OCI-LY7 (cell line): ENCODE measurements around the gene SNCA. TPM values are rescaled to one million over a fixed set of nuclear protein-coding genes. Genes with fewer than 3 reads are reported as not detected.

Experiments
- BruUV-seq: library from RNA; stranded (reverse); fragments of 400-500 nt; replicated peaks from 2 replicates; lab custom pipeline; 2021; lab: Mats Ljungman, UMichigan
- CTCF ChIA-PET: fragments of 300-600 bp; sonication (Branson Sonifier 250); formaldehyde crosslinking; loops from one replicate; lab custom pipeline; 2022; ENCODE audit warnings: antibody characterized with exemption; ENCODE audit not compliant: unreplicated experiment; lab: Charles Lee
- POLR2A ChIA-PET: fragments of 300-600 bp; sonication (Branson Sonifier 250); formaldehyde crosslinking; loops from one replicate; lab custom pipeline; 2022; ENCODE audit warnings: antibody characterized with exemption; lab: Charles Lee
- DNase-seq: peaks from one replicate; pipeline ENCODE4 v3.0.0-alpha.2; 2015; ENCODE audit warnings: low spot score
- H2AFZ ChIP-seq: fragments of 200-600 bp; sonication (generic), shearing (Covaris generic); 2 replicates; pipeline ENCODE4 v1.6.1; 2014; ENCODE audit warnings: mild to moderate bottlenecking, antibody characterized with exemption, low read length, moderate library complexity
- H3K27ac ChIP-seq: fragments of 200-600 bp; sonication (generic); 2 replicates; pipeline ENCODE4 v1.5.1; 2014; ENCODE audit warnings: mixed run types, low read depth, mild to moderate bottlenecking, moderate library complexity, low read length, inconsistent platforms; ENCODE audit not compliant: poor library complexity, severe bottlenecking
- H3K36me3 ChIP-seq: fragments of 200-600 bp; sonication (generic); 2 replicates; pipeline ENCODE4 v1.6.1; 2014; ENCODE audit warnings: mild to moderate bottlenecking, antibody characterized with exemption, low read length, moderate library complexity, mixed read lengths; ENCODE audit not compliant: insufficient read depth
- H3K4me1 ChIP-seq: fragments of 200-600 bp; sonication (generic); 2 replicates; pipeline ENCODE4 v1.5.1; 2014; ENCODE audit warnings: mild to moderate bottlenecking, low read length; ENCODE audit not compliant: insufficient read depth, poor library complexity, severe bottlenecking
- H3K4me2 ChIP-seq: fragments of 200-600 bp; sonication (generic); 2 replicates; pipeline ENCODE4 v1.6.1; 2014; ENCODE audit warnings: mild to moderate bottlenecking, low read length
- H3K4me3 ChIP-seq: fragments of 200-600 bp; sonication (generic); 2 replicates; pipeline ENCODE4 v1.5.1; 2014; ENCODE audit warnings: mild to moderate bottlenecking, low read depth, low read length; ENCODE audit not compliant: poor library complexity, severe bottlenecking
- H3K79me2 ChIP-seq: fragments of 200-600 bp; sonication (generic); 2 replicates; pipeline ENCODE4 v1.6.1; 2016; ENCODE audit warnings: low read depth, mild to moderate bottlenecking, low read length, moderate library complexity, mixed read lengths; ENCODE audit not compliant: insufficient read depth
- H3K9me2 ChIP-seq: fragments of 200-600 bp; sonication (generic); 2 replicates; pipeline ENCODE4 v1.6.1; 2016; ENCODE audit warnings: mild to moderate bottlenecking, low read length, mixed read lengths; ENCODE audit not compliant: insufficient read depth
- H3K9me3 ChIP-seq: fragments of 200-600 bp; sonication (generic); 2 replicates; pipeline ENCODE4 v1.6.1; 2014; ENCODE audit warnings: mild to moderate bottlenecking, mixed run types, low read length, mixed read lengths
- H4K20me1 ChIP-seq: fragments of 200-600 bp; sonication (generic); 2 replicates; pipeline ENCODE4 v1.6.1; 2014; ENCODE audit warnings: mild to moderate bottlenecking, antibody characterized with exemption, low read length, moderate library complexity, mixed read lengths; ENCODE audit not compliant: insufficient read depth
- EZH2phosphoT487 ChIP-seq: fragments of 200-600 bp; sonication (generic); IDR thresholded peaks from 2 replicates; pipeline ENCODE4 v1.6.1; 2018; ENCODE audit warnings: low read depth, borderline replicate concordance, mild to moderate bottlenecking, mixed run types, antibody characterized with exemption, low read length, moderate library complexity, mixed read lengths
- intact Hi-C: fragments of 100-400 bp; cut with micrococcal nuclease; formaldehyde crosslinking; loops from one replicate; pipeline ENCODE4 v1.10.0; 2022; ENCODE audit not compliant: unreplicated experiment
- total RNA-seq, 2 experiments: library from RNA; depleted of rRNA in 1 of 2; stranded (reverse); fragments of >200 nt in 1 of 2; shearing (Covaris generic) in 1 of 2; gene quantifications; 2 replicates each; pipeline ENCODE4 v1.2.3, GENCODE V29; 2014 to 2022
- TF ChIP-seq, protein P1 (sequence below): fragments of 200-600 bp; sonication (generic); conservative IDR thresholded peaks from 2 replicates; pipeline ENCODE4 v1.5.1; 2014; ENCODE audit warnings: mild to moderate bottlenecking, antibody characterized with exemption, low read length, moderate library complexity, mixed read lengths

The SNCA gene
- total RNA-seq, 2 experiments from 2014 or later = not detected

DNA sequence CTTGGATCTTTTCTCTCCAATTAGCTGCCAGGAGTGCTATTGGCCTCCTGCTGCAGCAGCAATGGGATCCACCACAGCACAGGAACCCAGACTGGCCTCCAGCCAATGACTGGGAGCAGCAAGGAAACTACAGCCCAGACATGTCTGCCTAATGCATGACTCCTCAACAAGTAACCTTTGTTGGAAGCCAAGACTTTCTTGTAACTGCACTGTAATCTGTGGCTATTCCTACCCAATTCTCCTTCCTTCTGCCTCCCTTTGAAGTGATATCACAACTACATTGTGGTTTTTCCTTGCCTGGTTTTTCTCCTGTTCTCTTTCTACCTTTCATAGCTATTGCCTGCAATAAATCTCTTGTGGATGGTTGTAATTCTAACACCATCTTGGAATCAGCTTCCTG lies 39.8 kb downstream of the SNCA start:
- no peak overlapping the region for H3K4me2 ChIP-seq
- CTCF ChIA-PET = no interaction called here
- H3K36me3 ChIP-seq = no peaks in the 10 kb centered on the region
- no peaks in the 10 kb centered on the region for H3K4me1 ChIP-seq
- intact Hi-C loops = no loop called here
- DNase-seq = no peak
- H3K9me2 ChIP-seq = no peaks in the 10 kb centered on the region
- no peaks in the 10 kb centered on the region for H4K20me1 ChIP-seq
- no peaks in the 10 kb centered on the region for H3K79me2 ChIP-seq
- no peaks in the 10 kb centered on the region for H3K9me3 ChIP-seq
- no peak for TF ChIP-seq EZH2phosphoT487
- TF ChIP-seq, protein P1, sequence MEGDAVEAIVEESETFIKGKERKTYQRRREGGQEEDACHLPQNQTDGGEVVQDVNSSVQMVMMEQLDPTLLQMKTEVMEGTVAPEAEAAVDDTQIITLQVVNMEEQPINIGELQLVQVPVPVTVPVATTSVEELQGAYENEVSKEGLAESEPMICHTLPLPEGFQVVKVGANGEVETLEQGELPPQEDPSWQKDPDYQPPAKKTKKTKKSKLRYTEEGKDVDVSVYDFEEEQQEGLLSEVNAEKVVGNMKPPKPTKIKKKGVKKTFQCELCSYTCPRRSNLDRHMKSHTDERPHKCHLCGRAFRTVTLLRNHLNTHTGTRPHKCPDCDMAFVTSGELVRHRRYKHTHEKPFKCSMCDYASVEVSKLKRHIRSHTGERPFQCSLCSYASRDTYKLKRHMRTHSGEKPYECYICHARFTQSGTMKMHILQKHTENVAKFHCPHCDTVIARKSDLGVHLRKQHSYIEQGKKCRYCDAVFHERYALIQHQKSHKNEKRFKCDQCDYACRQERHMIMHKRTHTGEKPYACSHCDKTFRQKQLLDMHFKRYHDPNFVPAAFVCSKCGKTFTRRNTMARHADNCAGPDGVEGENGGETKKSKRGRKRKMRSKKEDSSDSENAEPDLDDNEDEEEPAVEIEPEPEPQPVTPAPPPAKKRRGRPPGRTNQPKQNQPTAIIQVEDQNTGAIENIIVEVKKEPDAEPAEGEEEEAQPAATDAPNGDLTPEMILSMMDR = no peak
- H2AFZ ChIP-seq = no peak overlapping the region
- no TSS peak for BruUV-seq
- POLR2A ChIA-PET = no interaction called here
- H3K4me3 ChIP-seq = no peak overlapping the region
- H3K27ac ChIP-seq = no peak overlapping the region

DNA sequence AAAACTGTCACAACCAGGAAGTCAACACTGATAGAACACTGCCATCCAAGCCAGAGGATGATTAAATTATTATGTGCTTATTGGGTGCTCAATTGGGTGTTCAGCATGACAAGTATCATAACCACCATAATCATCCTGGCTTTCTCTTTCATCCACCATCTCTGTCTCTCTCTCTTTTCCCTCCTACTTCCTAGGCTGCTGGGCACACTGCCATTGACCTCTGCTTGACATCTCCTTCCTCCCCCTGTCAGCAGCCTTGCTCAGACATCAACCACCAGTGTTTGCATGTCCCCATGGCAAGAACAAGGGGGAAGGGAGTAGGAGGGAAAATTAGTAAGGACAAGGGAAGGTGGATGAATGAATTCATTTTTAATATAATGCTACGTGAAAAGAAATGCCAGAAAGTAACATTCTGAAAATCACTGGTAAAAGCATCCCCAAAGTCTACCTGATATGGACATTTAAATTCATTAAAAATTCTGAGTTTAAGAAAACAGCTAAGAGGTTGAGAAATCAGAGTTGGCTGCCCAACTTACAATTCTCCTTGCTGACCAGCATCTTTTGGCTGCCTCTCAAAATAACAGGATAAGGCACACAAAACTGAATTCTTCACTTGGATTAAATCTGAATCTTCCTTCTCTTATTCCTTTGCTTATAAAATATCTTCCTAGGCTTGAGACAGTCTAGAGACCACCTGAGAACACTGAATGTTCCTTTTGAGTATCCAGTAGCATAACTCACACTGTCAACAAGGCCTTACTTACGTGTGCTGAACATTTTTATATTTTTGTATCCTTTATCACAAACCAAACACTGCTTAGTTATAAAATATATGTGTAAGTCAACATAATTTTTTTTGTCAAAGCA lies 48.5 kb downstream of the SNCA start:
- H4K20me1 ChIP-seq = no peaks in the 10 kb centered on the region
- no TSS peak for BruUV-seq

More for the DNA sequence above, 48.5 kb downstream of the SNCA start:
- Histone ChIP-seq H3K9me3 (no peaks in the 10 kb centered on the region), H3K9me2 (no peaks in the 10 kb centered on the region), H3K27ac (no peak overlapping the region), H3K4me1 (no peaks in the 10 kb centered on the region), H3K79me2 (no peaks in the 10 kb centered on the region), H3K4me3 (no peak overlapping the region), H3K4me2 (no peak overlapping the region), H3K36me3 (no peaks in the 10 kb centered on the region), H2AFZ (no peak overlapping the region)
- TF ChIP-seq, protein P1 = no peak
- no peak for TF ChIP-seq EZH2phosphoT487
- POLR2A ChIA-PET = no interaction called here
- intact Hi-C loops = no loop called here
- CTCF ChIA-PET = no interaction called here
- no peak for DNase-seq
